ENCODE data around the gene ZNF579.

DNA sequence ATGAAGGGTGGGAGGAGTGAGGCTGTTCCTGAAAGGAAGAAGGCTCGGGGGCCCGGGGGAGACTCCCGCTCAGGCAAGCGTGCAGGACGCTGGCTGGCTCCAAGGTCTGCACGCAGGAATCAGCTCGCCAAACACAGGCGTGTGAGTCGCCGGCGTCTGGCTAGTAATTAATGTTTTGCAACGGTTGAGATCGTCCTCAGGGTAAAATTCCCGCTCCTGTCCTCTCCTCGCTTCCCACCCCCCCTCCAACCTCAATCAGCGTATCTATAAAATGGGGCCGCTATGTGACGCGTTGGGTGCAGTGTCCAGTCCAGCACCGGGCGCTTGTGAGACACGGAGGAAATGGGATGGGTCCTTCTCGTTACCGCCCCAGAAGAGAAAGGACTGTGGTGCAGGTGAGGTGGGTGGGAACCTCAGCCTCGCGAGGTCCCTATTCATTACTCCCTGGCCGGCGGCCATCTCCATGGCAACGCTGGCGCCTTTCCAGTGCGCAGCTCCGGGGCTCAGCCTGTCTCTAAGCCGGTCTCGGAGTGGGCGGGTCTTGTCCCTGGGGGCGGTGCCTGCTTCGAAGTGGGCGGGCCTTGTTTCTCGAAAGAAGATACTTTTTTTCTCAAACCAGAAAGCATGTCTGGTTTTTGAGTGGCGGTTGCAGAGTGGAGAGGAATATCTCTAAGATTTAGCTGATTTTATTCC, 6.5 kb upstream of the ZNF579 start:
- no peak for TF ChIP-seq TRIM24 (CRISPR knock-in tag; IDR thresholded peaks at IDR 0.05)
- no peak for TF ChIP-seq CBX2 (IDR thresholded peaks at IDR 0.05; ENCODE audit: low read depth, low read length)
- no peak for TF ChIP-seq CBX2 (CRISPR knock-in tag; IDR thresholded peaks at IDR 0.05; ENCODE audit: low read depth)
- no peak for TF ChIP-seq FOXK2 (IDR thresholded peaks at IDR 0.05)
- TF ChIP-seq, protein P1, sequence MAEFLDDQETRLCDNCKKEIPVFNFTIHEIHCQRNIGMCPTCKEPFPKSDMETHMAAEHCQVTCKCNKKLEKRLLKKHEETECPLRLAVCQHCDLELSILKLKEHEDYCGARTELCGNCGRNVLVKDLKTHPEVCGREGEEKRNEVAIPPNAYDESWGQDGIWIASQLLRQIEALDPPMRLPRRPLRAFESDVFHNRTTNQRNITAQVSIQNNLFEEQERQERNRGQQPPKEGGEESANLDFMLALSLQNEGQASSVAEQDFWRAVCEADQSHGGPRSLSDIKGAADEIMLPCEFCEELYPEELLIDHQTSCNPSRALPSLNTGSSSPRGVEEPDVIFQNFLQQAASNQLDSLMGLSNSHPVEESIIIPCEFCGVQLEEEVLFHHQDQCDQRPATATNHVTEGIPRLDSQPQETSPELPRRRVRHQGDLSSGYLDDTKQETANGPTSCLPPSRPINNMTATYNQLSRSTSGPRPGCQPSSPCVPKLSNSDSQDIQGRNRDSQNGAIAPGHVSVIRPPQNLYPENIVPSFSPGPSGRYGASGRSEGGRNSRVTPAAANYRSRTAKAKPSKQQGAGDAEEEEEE (CRISPR knock-in tag; IDR thresholded peaks at IDR 0.05; ENCODE audit: borderline replicate concordance) = no peak
- TF ChIP-seq, protein P2, sequence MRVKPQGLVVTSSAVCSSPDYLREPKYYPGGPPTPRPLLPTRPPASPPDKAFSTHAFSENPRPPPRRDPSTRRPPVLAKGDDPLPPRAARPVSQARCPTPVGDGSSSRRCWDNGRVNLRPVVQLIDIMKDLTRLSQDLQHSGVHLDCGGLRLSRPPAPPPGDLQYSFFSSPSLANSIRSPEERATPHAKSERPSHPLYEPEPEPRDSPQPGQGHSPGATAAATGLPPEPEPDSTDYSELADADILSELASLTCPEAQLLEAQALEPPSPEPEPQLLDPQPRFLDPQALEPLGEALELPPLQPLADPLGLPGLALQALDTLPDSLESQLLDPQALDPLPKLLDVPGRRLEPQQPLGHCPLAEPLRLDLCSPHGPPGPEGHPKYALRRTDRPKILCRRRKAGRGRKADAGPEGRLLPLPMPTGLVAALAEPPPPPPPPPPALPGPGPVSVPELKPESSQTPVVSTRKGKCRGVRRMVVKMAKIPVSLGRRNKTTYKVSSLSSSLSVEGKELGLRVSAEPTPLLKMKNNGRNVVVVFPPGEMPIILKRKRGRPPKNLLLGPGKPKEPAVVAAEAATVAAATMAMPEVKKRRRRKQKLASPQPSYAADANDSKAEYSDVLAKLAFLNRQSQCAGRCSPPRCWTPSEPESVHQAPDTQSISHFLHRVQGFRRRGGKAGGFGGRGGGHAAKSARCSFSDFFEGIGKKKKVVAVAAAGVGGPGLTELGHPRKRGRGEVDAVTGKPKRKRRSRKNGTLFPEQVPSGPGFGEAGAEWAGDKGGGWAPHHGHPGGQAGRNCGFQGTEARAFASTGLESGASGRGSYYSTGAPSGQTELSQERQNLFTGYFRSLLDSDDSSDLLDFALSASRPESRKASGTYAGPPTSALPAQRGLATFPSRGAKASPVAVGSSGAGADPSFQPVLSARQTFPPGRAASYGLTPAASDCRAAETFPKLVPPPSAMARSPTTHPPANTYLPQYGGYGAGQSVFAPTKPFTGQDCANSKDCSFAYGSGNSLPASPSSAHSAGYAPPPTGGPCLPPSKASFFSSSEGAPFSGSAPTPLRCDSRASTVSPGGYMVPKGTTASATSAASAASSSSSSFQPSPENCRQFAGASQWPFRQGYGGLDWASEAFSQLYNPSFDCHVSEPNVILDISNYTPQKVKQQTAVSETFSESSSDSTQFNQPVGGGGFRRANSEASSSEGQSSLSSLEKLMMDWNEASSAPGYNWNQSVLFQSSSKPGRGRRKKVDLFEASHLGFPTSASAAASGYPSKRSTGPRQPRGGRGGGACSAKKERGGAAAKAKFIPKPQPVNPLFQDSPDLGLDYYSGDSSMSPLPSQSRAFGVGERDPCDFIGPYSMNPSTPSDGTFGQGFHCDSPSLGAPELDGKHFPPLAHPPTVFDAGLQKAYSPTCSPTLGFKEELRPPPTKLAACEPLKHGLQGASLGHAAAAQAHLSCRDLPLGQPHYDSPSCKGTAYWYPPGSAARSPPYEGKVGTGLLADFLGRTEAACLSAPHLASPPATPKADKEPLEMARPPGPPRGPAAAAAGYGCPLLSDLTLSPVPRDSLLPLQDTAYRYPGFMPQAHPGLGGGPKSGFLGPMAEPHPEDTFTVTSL (CRISPR knock-in tag; IDR thresholded peaks at IDR 0.05; ENCODE audit: borderline replicate concordance) = no peak
- no peak for TF ChIP-seq FOXP1 (IDR thresholded peaks at IDR 0.05)
- no peak for TF ChIP-seq FOXP1 (CRISPR knock-in tag; IDR thresholded peaks at IDR 0.05)
- no peak for TF ChIP-seq ZNF766 (CRISPR knock-in tag; IDR thresholded peaks at IDR 0.05; ENCODE audit: borderline replicate concordance)
- TF ChIP-seq, protein P3, sequence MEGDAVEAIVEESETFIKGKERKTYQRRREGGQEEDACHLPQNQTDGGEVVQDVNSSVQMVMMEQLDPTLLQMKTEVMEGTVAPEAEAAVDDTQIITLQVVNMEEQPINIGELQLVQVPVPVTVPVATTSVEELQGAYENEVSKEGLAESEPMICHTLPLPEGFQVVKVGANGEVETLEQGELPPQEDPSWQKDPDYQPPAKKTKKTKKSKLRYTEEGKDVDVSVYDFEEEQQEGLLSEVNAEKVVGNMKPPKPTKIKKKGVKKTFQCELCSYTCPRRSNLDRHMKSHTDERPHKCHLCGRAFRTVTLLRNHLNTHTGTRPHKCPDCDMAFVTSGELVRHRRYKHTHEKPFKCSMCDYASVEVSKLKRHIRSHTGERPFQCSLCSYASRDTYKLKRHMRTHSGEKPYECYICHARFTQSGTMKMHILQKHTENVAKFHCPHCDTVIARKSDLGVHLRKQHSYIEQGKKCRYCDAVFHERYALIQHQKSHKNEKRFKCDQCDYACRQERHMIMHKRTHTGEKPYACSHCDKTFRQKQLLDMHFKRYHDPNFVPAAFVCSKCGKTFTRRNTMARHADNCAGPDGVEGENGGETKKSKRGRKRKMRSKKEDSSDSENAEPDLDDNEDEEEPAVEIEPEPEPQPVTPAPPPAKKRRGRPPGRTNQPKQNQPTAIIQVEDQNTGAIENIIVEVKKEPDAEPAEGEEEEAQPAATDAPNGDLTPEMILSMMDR (CRISPR knock-in tag; IDR thresholded peaks at IDR 0.05) = no peak
- no peak for TF ChIP-seq FOSL2 (CRISPR knock-in tag; IDR thresholded peaks at IDR 0.05)
- TF ChIP-seq RAD21 (CRISPR knock-in tag; IDR thresholded peaks at IDR 0.05) = no peak
- no peak for TF ChIP-seq POLR2A (IDR thresholded peaks at IDR 0.05; ENCODE audit: insufficient read depth in 1 of 2, low read depth in 2 of 2, low read length in 2 of 2)
- no peak for TF ChIP-seq MYC (CRISPR knock-in tag; IDR thresholded peaks at IDR 0.05; ENCODE audit: borderline replicate concordance)
- TF ChIP-seq DPF2 (CRISPR knock-in tag; IDR thresholded peaks at IDR 0.05; ENCODE audit: borderline replicate concordance, low read depth) = no peak
